Measurements from ENCODE around the gene KIF2C.

GRCh38 chr1:44694863-44695478 lies 44.7 kb upstream of the KIF2C start:
- TF ChIP-seq POLR2A (IDR thresholded peaks at IDR 0.05) (no peak), CTCF (IDR thresholded peaks at IDR 0.05) (no peak)

Data from uterus (tissue), 2 donors.